ENCODE results near the gene OR2B2.

DNA sequence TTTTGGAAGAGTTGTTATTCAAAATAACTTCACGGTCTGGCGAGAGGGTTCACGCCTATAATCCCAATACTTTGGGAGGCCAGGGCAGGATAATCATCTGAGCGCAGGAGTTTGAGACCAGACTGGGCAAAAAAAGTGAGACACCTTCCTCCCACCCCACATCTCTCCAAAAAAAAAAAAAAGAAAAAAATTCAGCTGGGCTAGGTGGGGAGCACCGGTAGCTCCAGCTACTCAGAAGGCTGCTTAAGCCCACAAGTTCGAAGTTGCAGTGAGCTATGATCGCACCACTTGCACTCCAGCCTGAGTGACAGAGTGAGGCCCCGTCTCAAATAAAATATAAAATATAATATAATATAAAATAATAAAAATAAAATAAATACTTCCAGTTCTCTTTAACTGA lies 10.4 kb downstream of the OR2B2 start:
- TF ChIP-seq, protein P1, sequence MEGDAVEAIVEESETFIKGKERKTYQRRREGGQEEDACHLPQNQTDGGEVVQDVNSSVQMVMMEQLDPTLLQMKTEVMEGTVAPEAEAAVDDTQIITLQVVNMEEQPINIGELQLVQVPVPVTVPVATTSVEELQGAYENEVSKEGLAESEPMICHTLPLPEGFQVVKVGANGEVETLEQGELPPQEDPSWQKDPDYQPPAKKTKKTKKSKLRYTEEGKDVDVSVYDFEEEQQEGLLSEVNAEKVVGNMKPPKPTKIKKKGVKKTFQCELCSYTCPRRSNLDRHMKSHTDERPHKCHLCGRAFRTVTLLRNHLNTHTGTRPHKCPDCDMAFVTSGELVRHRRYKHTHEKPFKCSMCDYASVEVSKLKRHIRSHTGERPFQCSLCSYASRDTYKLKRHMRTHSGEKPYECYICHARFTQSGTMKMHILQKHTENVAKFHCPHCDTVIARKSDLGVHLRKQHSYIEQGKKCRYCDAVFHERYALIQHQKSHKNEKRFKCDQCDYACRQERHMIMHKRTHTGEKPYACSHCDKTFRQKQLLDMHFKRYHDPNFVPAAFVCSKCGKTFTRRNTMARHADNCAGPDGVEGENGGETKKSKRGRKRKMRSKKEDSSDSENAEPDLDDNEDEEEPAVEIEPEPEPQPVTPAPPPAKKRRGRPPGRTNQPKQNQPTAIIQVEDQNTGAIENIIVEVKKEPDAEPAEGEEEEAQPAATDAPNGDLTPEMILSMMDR (IDR thresholded peaks at IDR 0.05; ENCODE audit: low read depth, low read length, missing input control), result no peak
- TF ChIP-seq YY1 (IDR thresholded peaks at IDR 0.05) (no peak), HNF4G (IDR thresholded peaks at IDR 0.05) (no peak), SP1 (IDR thresholded peaks at IDR 0.05) (no peak), RAD21 (IDR thresholded peaks at IDR 0.05) (no peak)
